BJ (cell line): Measurements from ENCODE around the gene MAPKAPK3. TPM values are rescaled to one million over a fixed set of nuclear protein-coding genes. Genes with fewer than 3 reads are reported as not detected.

ENCODE experiments used
- CTCF ChIA-PET: fragments of 350-600 bp; formaldehyde crosslinking; extraction: SDS; loops from one replicate; lab custom pipeline; 2021; ENCODE audit warnings: antibody characterized with exemption, inconsistent platforms; lab: Yijun Ruan, JAX
- POLR2A ChIA-PET: fragments of 300-600 bp; sonication (Branson Sonifier 250); formaldehyde crosslinking; extraction: SDS; loops from one replicate; lab custom pipeline; 2021; ENCODE audit warnings: antibody characterized with exemption; lab: Charles Lee
- DNase-seq: peaks from one replicate; pipeline ENCODE4 v3.0.0-alpha.2; 2011; ENCODE audit warnings: low read depth
- H3K27me3 ChIP-seq: 2 replicates; pipeline ENCODE4 v1.6.0; 2011; ENCODE audit warnings: low read length; ENCODE audit not compliant: control insufficient read depth, insufficient read depth
- H3K36me3 ChIP-seq: 2 replicates; pipeline ENCODE4 v1.5.1; 2011; ENCODE audit warnings: low read length; ENCODE audit not compliant: control insufficient read depth, insufficient read depth
- H3K4me3 ChIP-seq: 2 replicates; pipeline ENCODE4 v1.5.1; 2011; ENCODE audit warnings: low read depth, mild to moderate bottlenecking, control low read depth, low read length
- polyA plus RNA-seq: library from polyadenylated mRNA; depleted of rRNA; stranded (reverse); fragments of >200 nt; gene quantifications from 2 replicates; pipeline ENCODE4 v1.2.3, GENCODE V29; 2011
- TF ChIP-seq, protein P1 (sequence below): IDR thresholded peaks from 2 replicates; pipeline ENCODE4 v1.5.1; 2011; ENCODE audit warnings: low read depth, mild to moderate bottlenecking, control low read depth, inconsistent platforms, low read length, moderate library complexity; ENCODE audit not compliant: insufficient read depth

The MAPKAPK3 gene
- polyA plus RNA-seq, 1 experiment, result 53.5 TPM

DNA sequence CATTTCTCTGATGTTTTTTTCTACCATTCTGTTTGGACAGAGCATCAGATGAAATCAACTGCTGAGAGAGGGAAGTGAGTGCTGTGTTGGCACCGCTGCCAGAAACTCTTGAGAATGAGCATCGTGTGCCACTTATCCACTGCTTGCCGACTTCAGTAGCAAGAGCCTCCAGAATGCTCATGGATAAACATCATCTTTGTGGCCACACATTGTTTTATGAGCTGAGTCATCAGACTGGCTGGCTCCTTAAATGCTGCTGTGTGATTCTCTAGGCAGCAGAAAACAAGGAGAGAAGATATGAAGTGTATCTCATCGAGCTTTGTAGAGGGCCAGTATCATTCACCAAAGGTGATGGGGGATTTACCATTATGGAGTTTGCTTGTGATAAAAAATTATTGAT lies 54.4 kb downstream of the MAPKAPK3 start:
- TF ChIP-seq, protein P1, sequence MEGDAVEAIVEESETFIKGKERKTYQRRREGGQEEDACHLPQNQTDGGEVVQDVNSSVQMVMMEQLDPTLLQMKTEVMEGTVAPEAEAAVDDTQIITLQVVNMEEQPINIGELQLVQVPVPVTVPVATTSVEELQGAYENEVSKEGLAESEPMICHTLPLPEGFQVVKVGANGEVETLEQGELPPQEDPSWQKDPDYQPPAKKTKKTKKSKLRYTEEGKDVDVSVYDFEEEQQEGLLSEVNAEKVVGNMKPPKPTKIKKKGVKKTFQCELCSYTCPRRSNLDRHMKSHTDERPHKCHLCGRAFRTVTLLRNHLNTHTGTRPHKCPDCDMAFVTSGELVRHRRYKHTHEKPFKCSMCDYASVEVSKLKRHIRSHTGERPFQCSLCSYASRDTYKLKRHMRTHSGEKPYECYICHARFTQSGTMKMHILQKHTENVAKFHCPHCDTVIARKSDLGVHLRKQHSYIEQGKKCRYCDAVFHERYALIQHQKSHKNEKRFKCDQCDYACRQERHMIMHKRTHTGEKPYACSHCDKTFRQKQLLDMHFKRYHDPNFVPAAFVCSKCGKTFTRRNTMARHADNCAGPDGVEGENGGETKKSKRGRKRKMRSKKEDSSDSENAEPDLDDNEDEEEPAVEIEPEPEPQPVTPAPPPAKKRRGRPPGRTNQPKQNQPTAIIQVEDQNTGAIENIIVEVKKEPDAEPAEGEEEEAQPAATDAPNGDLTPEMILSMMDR, result no peak

GRCh38 chr3:50672656-50673055 lies 55.7 kb downstream of the MAPKAPK3 start:
- H3K4me3 ChIP-seq, result no peak overlapping the region
- ChIA-PET CTCF (no interaction called here), POLR2A (no interaction called here)
- DNase-seq, result no peak
- H3K36me3 ChIP-seq, result no peaks in the 10 kb centered on the region
- TF ChIP-seq, protein P1, result no peak
- peaks cover 31% of the 10 kb centered on the region for H3K27me3 ChIP-seq

More for the DNA sequence above, 54.4 kb downstream of the MAPKAPK3 start:
- ChIA-PET POLR2A (no interaction called here), CTCF (interaction anchor here (0.6 to 1.3 kb wide), 5 partner anchors 10 to 658 kb away, joined by 3 to 4 read pairs (median 3); partner anchors contain the start of gene HEMK1)
- H3K27me3 ChIP-seq, result peaks cover 25% of the 10 kb centered on the region
- no peak overlapping the region for H3K4me3 ChIP-seq
- peak; percentile 80 for DNase-seq
- H3K36me3 ChIP-seq, result no peaks in the 10 kb centered on the region

GRCh38 chr3:50673931-50674330 lies 57.0 kb downstream of the MAPKAPK3 start:
- no peak for DNase-seq
- H3K36me3 ChIP-seq, result no peaks in the 10 kb centered on the region
- ChIA-PET POLR2A (no interaction called here), CTCF (no interaction called here)
- H3K27me3 ChIP-seq, result peaks cover 37% of the 10 kb centered on the region
- no peak overlapping the region for H3K4me3 ChIP-seq
- TF ChIP-seq, protein P1, result no peak

- ChIA-PET POLR2A (no interaction called here), CTCF (interaction anchor here (0.6 to 0.8 kb wide), 2 partner anchors 55 to 88 kb away, joined by 3 read pairs; no protein-coding TSS in a partner anchor)
- no peaks in the 10 kb centered on the region for H3K36me3 ChIP-seq
- H3K4me3 ChIP-seq, result peak within 1 kb of the TSS; percentile 29
- peaks cover 39% of the 10 kb centered on the region for H3K27me3 ChIP-seq
- no peak for DNase-seq
- TF ChIP-seq, protein P1, result no peak
Measured at GRCh38 chr3:50674349-50675178, 57.6 kb downstream of the MAPKAPK3 start, which contains the start of gene DOCK3. DOCK3 (plus strand) TSS chr3:50674927; CDS start chr3:50675264, 337 bp downstream.
